Thyroid gland (tissue), 4 donors: ENCODE data around the gene CDK5. TPM values are rescaled to one million over a fixed set of nuclear protein-coding genes. Genes with fewer than 3 reads are reported as not detected.

ENCODE experiments used
- DNase-seq, 2 donors: peaks; one replicate each; pipeline ENCODE4 v3.0.0-alpha.2; 2019
- H3K27ac ChIP-seq, 3 donors: fragments of 200-600 bp; sonication (generic); 1 replicate in 2 of 3; 2 replicates in 1 of 3; pipeline ENCODE4 v1.5.1; 2016 to 2019; ENCODE audit warnings: mild to moderate bottlenecking in 1 of 3, moderate library complexity in 1 of 3
- H3K27me3 ChIP-seq: fragments of 200-600 bp; sonication (generic); one replicate; pipeline ENCODE4 v1.5.1; 2019
- H3K36me3 ChIP-seq, 2 donors: fragments of 200-600 bp; sonication (generic); one replicate each; pipeline ENCODE4 v1.5.1; 2016 to 2019
- H3K4me1 ChIP-seq, 2 donors: fragments of 200-600 bp; sonication (generic); one replicate each; pipeline ENCODE4 v1.5.1; 2017 to 2019
- H3K4me3 ChIP-seq, 3 donors: fragments of 200-600 bp; sonication (generic); replicated peaks in 1 of 3; 1 replicate in 2 of 3; 2 replicates in 1 of 3; pipeline ENCODE4 v1.5.1; 2016; ENCODE audit warnings: mild to moderate bottlenecking in 1 of 3
- H3K9me3 ChIP-seq: fragments of 200-600 bp; sonication (generic); one replicate; pipeline ENCODE4 v1.5.1; 2017
- POLR2A ChIP-seq, 2 donors: fragments of 450-650 bp; IDR thresholded peaks; one replicate each; pipeline ENCODE4 v1.6.1; 2017; ENCODE audit warnings: antibody characterized with exemption in 2 of 2, mild to moderate bottlenecking in 2 of 2, moderate library complexity in 1 of 2
- WGBS, 2 donors: methylation state at CpG; one replicate each; pipeline ENCODE4 v1.1.5; 2017; 5-methylcytosine and 5-hydroxymethylcytosine counted together
- intact Hi-C: fragments of 100-400 bp; cut with DNase I; formaldehyde crosslinking; loops from one replicate; pipeline ENCODE4 v1.15.1; 2023
- total RNA-seq, 4 donors: library from RNA; depleted of rRNA; stranded (reverse); fragments of >200 nt; gene quantifications; one replicate each; pipeline ENCODE4 v1.2.3, GENCODE V29; 2016
- TF ChIP-seq, protein P1 (sequence below), 6 experiments: fragments of 200-600 bp in 3 of 6; fragments of 450-650 bp in 3 of 6; sonication (generic) in 3 of 6; IDR thresholded peaks; one replicate each; pipeline ENCODE4 v1.5.1; 2016 to 2019; ENCODE audit warnings: antibody characterized with exemption in 6 of 6, mild to moderate bottlenecking in 2 of 6, inconsistent platforms in 1 of 6, moderate library complexity in 1 of 6

The CDK5 gene
- total RNA-seq, 4 donors from 2014 or later, result 5.3 to 17.4 (median 9.6) TPM

DNA sequence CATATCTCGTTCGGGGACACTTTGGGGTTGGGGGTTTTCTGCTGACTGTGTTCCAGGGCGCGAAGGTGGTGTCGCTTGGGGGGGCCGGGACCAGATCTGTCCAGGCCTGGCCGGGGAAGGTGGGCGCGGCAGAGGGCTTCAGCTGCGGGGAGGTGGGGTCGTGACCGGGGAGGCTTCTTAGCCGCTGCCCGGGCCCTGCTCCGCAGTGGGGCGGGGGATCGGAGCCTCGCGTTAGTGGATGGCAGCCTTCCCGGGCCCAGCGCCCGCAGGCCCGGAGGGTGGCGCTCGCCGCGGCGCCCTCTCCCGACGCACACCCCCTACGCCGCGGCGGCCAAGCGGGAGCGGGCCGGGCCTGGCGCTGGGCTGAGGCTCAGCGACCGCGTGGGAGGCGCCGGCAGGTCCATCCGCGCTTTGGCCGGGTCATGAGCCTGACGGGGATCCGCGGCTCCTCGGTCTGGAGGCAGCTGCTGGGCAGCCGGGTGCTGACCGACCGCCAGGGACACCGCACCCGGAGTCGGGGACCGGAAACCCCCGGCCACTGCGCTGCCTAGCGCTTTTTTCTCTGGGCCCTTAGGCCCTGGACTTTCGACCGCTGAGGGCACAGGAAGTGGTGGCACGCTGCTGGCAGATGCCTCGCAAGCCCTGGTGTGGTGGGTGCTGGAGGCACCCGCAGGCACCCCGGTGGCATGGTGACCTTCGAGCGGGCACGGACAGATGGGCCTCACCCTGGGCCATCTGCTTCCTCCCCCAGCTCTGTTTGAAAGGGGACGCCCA is 29.7 kb upstream of the CDK5 start:
- 0 to 45% methylated on average over 7 to 14 of the region's 70 CpGs for WGBS, 2 donors
- intact Hi-C loops, result no loop called here
- H3K9me3 ChIP-seq, result no peaks in the 10 kb centered on the region
- peaks cover 16 to 54% of the 10 kb centered on the region in 2 donors for H3K4me1 ChIP-seq
- no peaks in the 10 kb centered on the region for H3K27me3 ChIP-seq
- H3K36me3 ChIP-seq, result no peaks in the 10 kb centered on the region
- H3K4me3 ChIP-seq, result peak overlapping the region; percentile 43 to 80 (median 80)
- DNase-seq, result peak; percentile 64
- peak overlapping the region; percentile 49 to 78 (median 69) for H3K27ac ChIP-seq
- TF ChIP-seq POLR2A (IDR thresholded peaks at IDR 0.05), result no peak
- TF ChIP-seq, protein P1, sequence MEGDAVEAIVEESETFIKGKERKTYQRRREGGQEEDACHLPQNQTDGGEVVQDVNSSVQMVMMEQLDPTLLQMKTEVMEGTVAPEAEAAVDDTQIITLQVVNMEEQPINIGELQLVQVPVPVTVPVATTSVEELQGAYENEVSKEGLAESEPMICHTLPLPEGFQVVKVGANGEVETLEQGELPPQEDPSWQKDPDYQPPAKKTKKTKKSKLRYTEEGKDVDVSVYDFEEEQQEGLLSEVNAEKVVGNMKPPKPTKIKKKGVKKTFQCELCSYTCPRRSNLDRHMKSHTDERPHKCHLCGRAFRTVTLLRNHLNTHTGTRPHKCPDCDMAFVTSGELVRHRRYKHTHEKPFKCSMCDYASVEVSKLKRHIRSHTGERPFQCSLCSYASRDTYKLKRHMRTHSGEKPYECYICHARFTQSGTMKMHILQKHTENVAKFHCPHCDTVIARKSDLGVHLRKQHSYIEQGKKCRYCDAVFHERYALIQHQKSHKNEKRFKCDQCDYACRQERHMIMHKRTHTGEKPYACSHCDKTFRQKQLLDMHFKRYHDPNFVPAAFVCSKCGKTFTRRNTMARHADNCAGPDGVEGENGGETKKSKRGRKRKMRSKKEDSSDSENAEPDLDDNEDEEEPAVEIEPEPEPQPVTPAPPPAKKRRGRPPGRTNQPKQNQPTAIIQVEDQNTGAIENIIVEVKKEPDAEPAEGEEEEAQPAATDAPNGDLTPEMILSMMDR (IDR thresholded peaks at IDR 0.05), result peak in 4 of 6 experiments; percentile 11 to 40 (median 24)

DNA sequence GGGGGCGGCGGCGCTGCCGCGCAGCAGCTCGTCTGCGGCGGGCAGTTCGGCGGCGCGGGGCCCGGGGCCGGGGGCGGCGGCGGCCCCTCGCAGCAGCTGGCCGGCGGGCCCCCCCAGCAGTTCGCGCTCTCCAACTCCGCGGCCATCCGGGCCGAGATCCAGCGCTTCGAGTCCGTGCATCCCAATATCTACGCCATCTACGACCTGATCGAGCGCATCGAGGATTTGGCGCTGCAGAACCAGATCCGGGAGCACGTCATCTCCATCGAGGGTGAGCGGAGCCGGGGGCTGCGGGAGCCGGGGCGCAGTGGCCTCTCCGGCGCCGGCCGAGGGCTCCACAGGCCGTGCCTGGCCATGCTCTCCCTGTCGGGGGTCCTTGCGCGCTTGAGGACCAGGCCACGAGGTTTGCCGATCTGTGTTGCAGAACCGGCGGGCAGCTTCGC is 29.1 kb upstream of the CDK5 start:
- Histone ChIP-seq H3K4me3 (peak overlapping the region; percentile 43 to 80 (median 80)), H3K9me3 (no peaks in the 10 kb centered on the region), H3K27me3 (no peaks in the 10 kb centered on the region), H3K4me1 (peaks cover 22 to 59% of the 10 kb centered on the region in 2 donors), H3K36me3 (no peaks in the 10 kb centered on the region), H3K27ac (peak overlapping the region in 2 of 3 donors; percentile 69 to 78)
- intact Hi-C loops, result no loop called here
- WGBS, 2 donors, result 0% methylated on average over 10 of the region's 56 CpGs; no CpG with 5 or more reads in 1 of the 2 donors
- DNase-seq, result peak; percentile 37 to 45
- no peak for TF ChIP-seq POLR2A (IDR thresholded peaks at IDR 0.05)
- TF ChIP-seq, protein P1 (IDR thresholded peaks at IDR 0.05), result no peak

DNA sequence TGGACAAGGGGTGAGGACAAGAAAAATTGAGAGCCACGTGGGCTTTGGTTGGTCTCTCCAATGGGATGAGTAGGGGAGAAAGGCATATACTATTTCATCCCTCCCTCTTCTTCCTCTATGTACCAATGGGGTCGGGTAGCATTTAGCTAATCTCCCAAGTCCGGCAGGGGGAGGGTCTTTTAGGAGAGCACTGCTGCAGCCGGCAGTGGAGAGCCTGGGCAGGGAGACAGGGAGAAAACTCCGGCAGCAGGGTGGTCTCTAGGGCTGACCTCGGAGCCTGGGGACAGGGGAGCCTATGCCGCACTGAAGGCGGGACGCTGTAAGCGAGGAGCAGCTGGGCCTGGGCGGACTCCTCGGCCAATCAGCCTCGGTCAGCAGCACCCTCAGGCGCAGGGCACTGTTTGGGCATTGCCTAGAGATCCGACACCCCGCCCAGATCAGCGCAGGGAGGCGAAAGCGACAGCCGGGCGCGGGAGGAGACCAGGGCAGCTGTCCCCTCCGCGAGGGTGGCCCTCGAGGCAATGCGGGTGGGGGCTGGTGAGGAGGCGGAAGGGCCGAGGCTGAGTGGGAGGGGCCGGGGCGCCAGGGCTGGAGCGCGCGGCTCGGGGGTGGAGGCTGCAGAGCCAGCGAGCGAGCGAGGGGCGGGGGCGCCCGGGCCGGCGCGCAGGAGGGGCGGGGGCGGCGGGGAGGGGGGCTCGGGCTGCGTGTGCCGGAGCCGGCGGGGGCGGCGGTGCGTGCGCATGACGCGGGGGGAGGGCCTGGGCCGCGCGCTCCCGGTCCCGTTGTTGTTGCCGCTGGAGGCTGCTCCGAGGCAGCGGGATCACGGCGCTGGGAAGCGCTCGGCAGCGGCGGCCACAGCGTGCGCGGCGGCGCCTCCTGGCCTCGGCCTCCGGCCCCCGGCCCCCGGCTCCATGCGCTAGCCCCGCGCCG is 28.3 kb upstream of the CDK5 start, which contains the start of gene AGAP3:
AGAP3 (plus strand) TSS at position 785 of the 930 bp plus-strand sequence. CDS start 267 bp downstream, outside the sequence.
- H3K4me3 ChIP-seq, result peak within 1 kb of the TSS; percentile 43 to 80 (median 80)
- H3K9me3 ChIP-seq, result no peaks in the 10 kb centered on the region
- no peaks in the 10 kb centered on the region for H3K27me3 ChIP-seq
- intact Hi-C loops, result no loop called here
- H3K4me1 ChIP-seq, result peaks cover 30 to 60% of the 10 kb centered on the region in 2 donors
- TF ChIP-seq, protein P1 (IDR thresholded peaks at IDR 0.05), result no peak
- peak in 1 of 2 donors; percentile 71 for TF ChIP-seq POLR2A (IDR thresholded peaks at IDR 0.05)
- WGBS, 2 donors, result 1 to 2% methylated on average over 6 of the region's 84 CpGs
- no peaks in the 10 kb centered on the region for H3K36me3 ChIP-seq
- DNase-seq, result peak; percentile 86 to 88
- peak within 1 kb of the TSS; percentile 60 to 87 (median 71) for H3K27ac ChIP-seq

DNA sequence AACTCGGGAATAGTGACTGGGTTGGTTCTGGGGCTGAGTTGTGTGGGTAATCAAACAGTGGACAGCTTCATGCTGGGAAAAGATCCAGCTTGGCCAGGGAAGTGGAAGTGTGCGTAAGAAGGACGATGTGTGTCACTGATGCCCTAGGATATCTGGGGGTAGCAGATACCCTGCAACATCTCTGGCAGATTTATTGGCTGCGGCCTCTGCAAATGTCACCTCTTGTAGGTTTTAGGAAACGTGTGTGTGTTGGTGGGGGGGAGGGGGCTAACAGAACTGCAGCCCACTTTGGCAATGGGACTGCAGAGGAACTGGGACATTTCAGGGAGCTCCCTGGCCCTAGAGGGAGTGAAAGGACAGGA is 27.6 kb upstream of the CDK5 start:
- Histone ChIP-seq H3K4me1 (peaks cover 31 to 57% of the 10 kb centered on the region in 2 donors), H3K9me3 (no peaks in the 10 kb centered on the region), H3K27ac (peak overlapping the region in 2 of 3 donors; percentile 71 to 87), H3K4me3 (peak overlapping the region in 1 of 3 donors; percentile 21), H3K36me3 (no peaks in the 10 kb centered on the region), H3K27me3 (no peaks in the 10 kb centered on the region)
- WGBS, 2 donors, result 42 to 61% methylated on average over 5 of the region's 5 CpGs
- DNase-seq, result no peak
- intact Hi-C loops, result no loop called here
- TF ChIP-seq POLR2A (IDR thresholded peaks at IDR 0.05), result no peak

DNA sequence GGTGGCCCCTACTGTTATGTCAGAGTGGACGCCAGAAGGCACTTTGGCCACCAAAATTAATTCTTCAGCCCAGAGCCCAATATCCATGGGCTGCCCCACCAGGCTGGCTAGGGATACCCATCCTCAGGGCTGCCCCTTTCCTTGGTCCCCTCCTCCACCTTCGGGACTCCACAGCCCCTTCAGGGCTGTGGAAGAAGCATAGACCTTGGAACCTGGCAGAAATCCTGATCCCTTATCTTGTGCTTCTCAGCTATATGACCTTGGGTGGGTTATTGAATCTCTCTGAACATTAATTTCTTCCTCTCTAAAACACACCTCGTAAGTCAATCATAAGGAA is 26.1 kb upstream of the CDK5 start:
- DNase-seq, result no peak
- H3K4me3 ChIP-seq, result peak overlapping the region in 1 of 3 donors; percentile 77
- 33% methylated on average over 3 of the region's 3 CpGs for WGBS, 2 donors
- H3K36me3 ChIP-seq, result no peaks in the 10 kb centered on the region
- H3K27ac ChIP-seq, result peak overlapping the region in 1 of 3 donors; percentile 94
- intact Hi-C loops, result no loop called here
- H3K4me1 ChIP-seq, result peaks cover 37 to 56% of the 10 kb centered on the region in 2 donors
- TF ChIP-seq POLR2A (IDR thresholded peaks at IDR 0.05), result no peak
- TF ChIP-seq, protein P1 (IDR thresholded peaks at IDR 0.05), result no peak
- H3K9me3 ChIP-seq, result no peaks in the 10 kb centered on the region
- no peaks in the 10 kb centered on the region for H3K27me3 ChIP-seq
